ENCODE data around the gene PIP5K1C.
"Not testable (repeated sequence)": the region's sequence is repeated elsewhere in the genome, so short reads cannot be mapped to it uniquely, and the experiment has no call there.

- TF ChIP-seq CTCF, POLR2A (IDR thresholded peaks at IDR 0.05): not testable (repeated sequence)
These were observed 71.5 kb downstream of the PIP5K1C start for GRCh38 chr19:3628766-3629165.

Data from ovary (tissue), 3 donors.